NT2/D1 (cell line): Measurements from ENCODE around the gene SETDB1.

Experiments used
- SUZ12 ChIP-seq: IDR thresholded peaks from 2 replicates; pipeline ENCODE4 v1.6.1; 2011; ENCODE audit not compliant: insufficient read length, insufficient read depth; ENCODE audit errors: extremely low read depth
- YY1 ChIP-seq: IDR thresholded peaks from 2 replicates; pipeline ENCODE4 v1.6.1; 2011; ENCODE audit not compliant: insufficient read length, insufficient read depth
- ZNF274 ChIP-seq: IDR thresholded peaks from 2 replicates; pipeline ENCODE4 v1.6.1; 2011; ENCODE audit warnings: mild to moderate bottlenecking, low read depth, low read length

- TF ChIP-seq YY1 (no peak), ZNF274 (no peak), SUZ12 (no peak)
These were observed 68.1 kb downstream of the SETDB1 start for GRCh38 chr1:150994248-150994647.
